ENCODE data around the gene MAGED2.
"Not testable (repeated sequence)": the region's sequence is repeated elsewhere in the genome, so short reads cannot be mapped to it uniquely, and the experiment has no call there.

MAGED2 gene

DNA sequence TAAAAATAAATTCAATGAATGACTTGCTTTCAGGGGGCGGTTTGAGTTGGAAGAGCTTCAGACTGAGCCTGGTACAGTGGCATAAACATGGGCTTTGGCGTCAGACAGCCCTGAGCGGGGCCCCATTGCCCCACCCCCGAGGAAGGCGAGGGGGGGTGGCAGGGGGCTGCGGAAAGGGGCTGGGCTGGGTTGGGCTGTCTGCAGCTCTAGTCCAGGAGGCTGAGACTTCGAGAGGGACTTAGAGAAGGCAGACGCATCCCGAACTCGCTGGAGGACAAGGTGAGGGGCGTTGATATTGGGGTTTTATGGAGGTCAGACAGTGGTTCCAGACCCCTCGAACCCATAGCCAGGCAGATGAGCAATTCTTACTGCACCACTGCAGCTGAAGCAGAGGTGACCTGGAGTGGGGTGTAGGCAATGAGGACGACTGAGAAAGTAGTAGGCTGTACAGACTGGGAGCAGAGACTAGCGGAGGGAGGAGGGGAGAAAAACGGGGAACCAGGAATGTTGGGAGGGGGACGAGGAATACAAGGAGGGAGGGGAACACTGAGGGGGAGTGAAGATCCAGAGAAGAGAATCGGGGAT, at the start of gene MAGED2:
TSS of gene MAGED2 (plus strand) at position 222 of the 585 bp plus-strand sequence. CDS start 1,587 bp downstream, outside the sequence.
- Histone ChIP-seq H3K4me2 (peak within 1 kb of the TSS; percentile 59 to 77 (median 73)), H3K4me1 (peaks cover 7 to 24% (median 17%) of the 10 kb centered on the region in 10 experiments; a peak in 19 of 20 replicates), H3K9ac (peak within 1 kb of the TSS; percentile 63 to 83 (median 77)), H3K36me3 (peaks cover 0 to 22% (median 4%) of the 10 kb centered on the region in 11 experiments; a peak in 10 of 22 replicates), H3K9me3 (replicated peaks in 1 of 11) (no peaks in the 10 kb centered on the region), H4K20me1 (peaks cover 0 to 21% (median 0%) of the 10 kb centered on the region in 11 experiments; a peak in 4 of 22 replicates), H3K27ac (peak within 1 kb of the TSS; percentile 47 to 83 (median 73); a peak in 20 of 22 replicates), H3K4me3 (peak within 1 kb of the TSS; percentile 62 to 78 (median 72)), H3K27me3 (peaks cover 67 to 90% (median 82%) of the 10 kb centered on the region in 11 experiments)
- no peak for TF ChIP-seq Cebpa-rat (IDR thresholded peaks at IDR 0.05)

- Histone ChIP-seq H3K4me3 (no peak overlapping the region), H3K4me2 (no peak overlapping the region), H3K27me3 (peaks cover 38 to 70% (median 60%) of the 10 kb centered on the region in 11 experiments), H4K20me1 (no peaks in the 10 kb centered on the region), H3K9me3 (replicated peaks in 1 of 11) (peaks cover 0 to 21% (median 8%) of the 10 kb centered on the region in 11 experiments; a peak in 11 of 22 replicates), H3K9ac (no peak overlapping the region), H3K36me3 (no peaks in the 10 kb centered on the region), H3K4me1 (no peaks in the 10 kb centered on the region), H3K27ac (no peak overlapping the region)
- TF ChIP-seq Cebpa-rat (IDR thresholded peaks at IDR 0.05): no peak
These were observed 49.2 kb upstream of the MAGED2 start for GRCh38 chrX:54758114-54759055.

- H3K9ac ChIP-seq, H3K36me3 ChIP-seq, H3K4me3 ChIP-seq, H3K4me1 ChIP-seq, H4K20me1 ChIP-seq, H3K27ac ChIP-seq: not testable (repeated sequence)
- Histone ChIP-seq H3K4me2 (0 out of 22 replicates have a peak overlapping the region, but pooled peaks of 1 of the 11 experiments have one; percentile 14), H3K27me3 (peaks cover 31 to 72% (median 57%) of the 10 kb centered on the region in 11 experiments), H3K9me3 (replicated peaks in 1 of 11) (peaks cover 0 to 12% (median 0%) of the 10 kb centered on the region in 11 experiments; a peak in 4 of 22 replicates)
These were observed 33.0 kb upstream of the MAGED2 start for GRCh38 chrX:54774391-54775094.

- Histone ChIP-seq H3K4me3 (no peak overlapping the region), H3K9ac (no peak overlapping the region), H3K36me3 (no peaks in the 10 kb centered on the region), H3K9me3 (replicated peaks in 1 of 11) (peaks cover 0 to 12% (median 0%) of the 10 kb centered on the region in 11 experiments; a peak in 4 of 22 replicates), H3K27me3 (peaks cover 42 to 82% (median 68%) of the 10 kb centered on the region in 11 experiments), H3K4me2 (no peak overlapping the region), H3K4me1 (peaks cover 0 to 4% (median 0%) of the 10 kb centered on the region in 10 experiments; a peak in 2 of 20 replicates), H3K27ac (no peak overlapping the region), H4K20me1 (no peaks in the 10 kb centered on the region)
- TF ChIP-seq Cebpa-rat (IDR thresholded peaks at IDR 0.05): no peak
These were observed 31.5 kb upstream of the MAGED2 start for GRCh38 chrX:54776061-54776460.

DNA sequence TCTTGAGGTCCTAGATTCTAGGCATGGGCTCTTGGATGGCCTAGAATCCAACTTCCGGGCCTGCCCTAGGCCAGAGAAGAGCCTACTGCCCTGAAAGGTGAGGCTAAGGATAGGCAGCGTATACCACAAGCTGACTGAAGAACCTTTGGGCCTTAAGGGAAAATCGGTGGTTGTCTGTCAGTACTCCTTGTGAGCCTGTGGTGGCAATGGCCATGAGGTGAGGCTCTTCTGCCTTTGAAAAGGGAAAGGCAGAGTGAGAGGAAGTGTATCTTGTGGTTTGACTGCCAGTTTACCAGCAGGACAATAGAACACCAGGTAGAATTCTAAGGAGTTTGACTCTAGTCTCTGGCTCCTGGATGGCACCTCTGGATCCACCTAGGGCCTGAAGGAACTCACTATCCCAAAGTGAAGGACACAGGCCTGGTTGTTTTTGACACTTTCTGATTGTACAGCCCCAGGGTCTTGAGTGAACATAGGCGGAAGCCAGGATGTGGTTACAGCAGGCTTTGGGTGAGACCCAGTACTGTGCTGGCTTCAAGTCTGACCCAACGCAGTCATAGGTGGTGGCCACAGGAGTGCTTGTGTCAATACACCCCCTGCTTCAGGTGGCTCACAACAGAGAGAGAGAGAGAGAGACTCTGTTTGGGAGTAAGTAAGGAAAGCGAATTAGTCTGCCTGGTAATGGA, 30.4 kb upstream of the MAGED2 start:
- Histone ChIP-seq H4K20me1 (no peaks in the 10 kb centered on the region), H3K27ac (no peak overlapping the region), H3K4me3 (no peak overlapping the region), H3K9ac (no peak overlapping the region), H3K27me3 (peaks cover 48 to 86% (median 76%) of the 10 kb centered on the region in 11 experiments), H3K4me1 (peaks cover 0 to 4% (median 0%) of the 10 kb centered on the region in 10 experiments; a peak in 2 of 20 replicates), H3K36me3 (no peaks in the 10 kb centered on the region), H3K4me2 (no peak overlapping the region), H3K9me3 (replicated peaks in 1 of 11) (peaks cover 0 to 8% (median 0%) of the 10 kb centered on the region in 11 experiments; a peak in 4 of 22 replicates)
- TF ChIP-seq Cebpa-rat (IDR thresholded peaks at IDR 0.05): no peak

DNA sequence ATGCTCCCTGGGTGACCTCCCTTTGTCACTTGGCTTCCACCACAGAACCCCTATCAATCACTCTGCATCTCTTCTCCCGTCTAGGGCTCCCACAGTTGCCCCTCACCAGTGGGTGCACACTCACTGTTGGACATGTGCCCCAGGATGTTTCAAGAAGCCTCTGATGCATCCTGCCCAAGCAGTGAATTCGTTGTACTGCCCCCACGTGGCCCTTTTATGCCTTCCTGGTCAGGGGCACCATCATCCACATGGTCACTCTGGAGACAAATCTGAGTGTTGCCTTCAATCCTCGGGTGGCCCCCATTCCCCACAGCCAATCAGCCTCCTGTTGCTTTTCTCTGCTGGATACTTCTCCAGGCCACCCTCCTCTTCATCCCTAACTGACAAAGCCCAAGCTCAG, 21.6 kb upstream of the MAGED2 start:
- Histone ChIP-seq H3K9ac (no peak overlapping the region), H3K36me3 (no peaks in the 10 kb centered on the region), H3K27ac (no peak overlapping the region), H3K4me1 (no peaks in the 10 kb centered on the region), H3K9me3 (replicated peaks in 1 of 11) (peaks cover 0 to 5% (median 0%) of the 10 kb centered on the region in 11 experiments; a peak in 2 of 22 replicates), H3K4me2 (no peak overlapping the region), H3K27me3 (peaks cover 42 to 90% (median 81%) of the 10 kb centered on the region in 11 experiments), H4K20me1 (no peaks in the 10 kb centered on the region), H3K4me3 (no peak overlapping the region)
- TF ChIP-seq Cebpa-rat (IDR thresholded peaks at IDR 0.05): no peak

- Histone ChIP-seq H3K9ac (no peak overlapping the region), H3K4me3 (no peak overlapping the region), H3K4me2 (no peak overlapping the region), H3K27me3 (peaks cover 44 to 90% (median 81%) of the 10 kb centered on the region in 11 experiments), H3K27ac (no peak overlapping the region), H3K36me3 (no peaks in the 10 kb centered on the region), H3K4me1 (no peaks in the 10 kb centered on the region), H3K9me3 (replicated peaks in 1 of 11) (peaks cover 0 to 5% (median 0%) of the 10 kb centered on the region in 11 experiments; a peak in 2 of 22 replicates), H4K20me1 (no peaks in the 10 kb centered on the region)
- no peak for TF ChIP-seq Cebpa-rat (IDR thresholded peaks at IDR 0.05)
These were observed 20.6 kb upstream of the MAGED2 start for GRCh38 chrX:54786967-54787366.

DNA sequence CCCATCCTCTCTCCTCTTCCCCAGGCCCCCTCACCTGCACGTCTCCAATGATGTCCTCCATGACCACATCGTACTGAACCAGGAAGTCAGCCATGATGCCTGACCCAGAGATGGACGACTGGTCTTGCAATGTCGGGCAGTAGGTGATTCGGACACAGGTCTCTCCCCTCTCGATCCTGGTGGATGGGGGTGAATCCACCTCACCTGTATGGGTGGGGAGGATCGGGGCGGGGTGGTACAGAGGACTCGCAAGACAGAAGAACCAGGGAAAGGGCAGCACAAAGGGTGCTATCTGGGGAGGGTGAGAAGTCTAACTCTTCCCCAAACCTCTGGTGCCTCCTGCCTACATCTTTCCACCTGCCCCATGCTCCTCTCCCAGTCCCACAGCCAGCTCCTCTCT, 19.1 kb upstream of the MAGED2 start:
- Histone ChIP-seq H4K20me1 (no peaks in the 10 kb centered on the region), H3K27ac (no peak overlapping the region), H3K9me3 (replicated peaks in 1 of 11) (peaks cover 0 to 5% (median 0%) of the 10 kb centered on the region in 11 experiments; a peak in 2 of 22 replicates), H3K9ac (no peak overlapping the region), H3K4me1 (no peaks in the 10 kb centered on the region), H3K4me3 (no peak overlapping the region), H3K4me2 (no peak overlapping the region), H3K36me3 (no peaks in the 10 kb centered on the region), H3K27me3 (peaks cover 37 to 89% (median 83%) of the 10 kb centered on the region in 11 experiments)
- TF ChIP-seq Cebpa-rat (IDR thresholded peaks at IDR 0.05): no peak

DNA sequence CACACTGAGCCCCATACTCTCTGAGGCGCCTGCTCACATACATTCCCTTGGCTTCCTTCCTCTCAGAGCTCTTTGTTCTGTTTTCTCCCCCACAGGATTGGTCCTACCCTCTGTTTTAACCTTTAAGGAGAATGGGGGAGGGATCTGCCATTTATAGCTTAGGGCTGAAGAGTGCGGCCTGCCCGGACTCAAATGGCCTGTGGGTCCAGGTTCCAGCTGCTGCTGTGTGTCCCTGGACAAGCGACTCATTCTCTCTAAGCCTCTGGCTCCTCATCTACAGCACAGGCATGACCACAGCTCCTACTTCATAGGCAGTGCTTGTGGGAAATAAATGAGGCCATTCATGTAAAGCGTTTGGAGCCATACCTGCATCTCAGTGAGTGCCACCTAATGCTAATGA, 18.1 kb upstream of the MAGED2 start:
- peaks cover 42 to 89% (median 83%) of the 10 kb centered on the region in 11 experiments for H3K27me3 ChIP-seq
- H3K36me3 ChIP-seq; H3K4me3 ChIP-seq; H3K4me1 ChIP-seq; H3K9me3 ChIP-seq (replicated peaks in 1 of 11); H4K20me1 ChIP-seq; H3K9ac ChIP-seq; H3K4me2 ChIP-seq; H3K27ac ChIP-seq: not testable (repeated sequence)

Measured in BLaER1 treated with 17β-estradiol and CSF1 and Interleukin-3, amounts not matched to agents 10 nM and 100 nM (cell line).